ENCODE results near the gene EFCAB13. TPM values are rescaled to one million over a fixed set of nuclear protein-coding genes. Genes with fewer than 3 reads are reported as not detected.
A peak's percentile ranks its signal among the peaks of the same experiment; 100 is the strongest.

The EFCAB13 gene
- total and polyA plus RNA-seq, 4 donors = 0.80 to 2.9 (median 2.3) TPM

GRCh38 chr17:47305302-47305923 is 18.3 kb upstream of the EFCAB13 start:
- Histone ChIP-seq H3K9me3 (ENCODE audit: control insufficient read depth in 4 of 4, low read length in 3 of 4) (no peaks in the 10 kb centered on the region), H3K9ac (ENCODE audit: low read depth in 1 of 2, low read length in 2 of 2) (no peak overlapping the region), H3K4me1 (ENCODE audit: control insufficient read depth in 4 of 4, insufficient read depth in 4 of 4, low read length in 3 of 4) (no peaks in the 10 kb centered on the region), H3K27me3 (ENCODE audit: control insufficient read depth in 4 of 4, insufficient read depth in 4 of 4, low read length in 3 of 4) (no peaks in the 10 kb centered on the region), H3K27ac (ENCODE audit: low read depth in 1 of 2, low read length in 2 of 2) (no peak overlapping the region), H3K36me3 (ENCODE audit: control insufficient read depth in 4 of 4, insufficient read depth in 3 of 4, low read depth in 1 of 4, low read length in 3 of 4) (peaks cover 0 to 3% (median 1%) of the 10 kb centered on the region in 4 donors), H3K4me3 (ENCODE audit: low read depth in 1 of 3, low read length in 3 of 3) (no peak overlapping the region)
- DNase-seq (ENCODE audit: low spot score) = no peak
- WGBS = 78% methylated on average over 4 of the region's 4 CpGs
- TF ChIP-seq REST (IDR thresholded peaks at IDR 0.05) (no peak), NR2F2 (IDR thresholded peaks at IDR 0.05) (peak; percentile 65), RXRA (IDR thresholded peaks at IDR 0.05) (peak; percentile 26 to 43)

GRCh38 chr17:47310186-47310733 is 13.5 kb upstream of the EFCAB13 start:
- no peak for DNase-seq (ENCODE audit: low spot score)
- 81% methylated on average over 4 of the region's 4 CpGs for WGBS
- no peak overlapping the region for H3K9ac ChIP-seq (ENCODE audit: low read depth in 1 of 2, low read length in 2 of 2)
- no peak overlapping the region for H3K4me3 ChIP-seq (ENCODE audit: low read depth in 1 of 3, low read length in 3 of 3)
- H3K4me1 ChIP-seq (ENCODE audit: control insufficient read depth in 4 of 4, insufficient read depth in 4 of 4, low read length in 3 of 4) = peaks cover 0 to 3% (median 0%) of the 10 kb centered on the region in 4 donors
- no peaks in the 10 kb centered on the region for H3K27me3 ChIP-seq (ENCODE audit: control insufficient read depth in 4 of 4, insufficient read depth in 4 of 4, low read length in 3 of 4)
- peaks cover 0 to 3% (median 0%) of the 10 kb centered on the region in 4 donors for H3K36me3 ChIP-seq (ENCODE audit: control insufficient read depth in 4 of 4, insufficient read depth in 3 of 4, low read depth in 1 of 4, low read length in 3 of 4)
- H3K27ac ChIP-seq (ENCODE audit: low read depth in 1 of 2, low read length in 2 of 2) = no peak overlapping the region
- H3K9me3 ChIP-seq (ENCODE audit: control insufficient read depth in 4 of 4, low read length in 3 of 4) = no peaks in the 10 kb centered on the region
- no peak for TF ChIP-seq ZBTB33 (IDR thresholded peaks at IDR 0.05)
- TF ChIP-seq YY1 (IDR thresholded peaks at IDR 0.05) = no peak
- no peak for TF ChIP-seq TAF1 (conservative IDR thresholded peaks at IDR 0.05)
- no peak for TF ChIP-seq NR2F2 (IDR thresholded peaks at IDR 0.05)
- no peak for TF ChIP-seq RAD21 (IDR thresholded peaks at IDR 0.05)
- TF ChIP-seq REST (IDR thresholded peaks at IDR 0.05) = no peak
- no peak for TF ChIP-seq CTCF (IDR thresholded peaks at IDR 0.05; ENCODE audit: low read depth, low read length, missing input control)
- no peak for TF ChIP-seq GABPA (IDR thresholded peaks at IDR 0.05 in 1 of 2, conservative IDR thresholded peaks at IDR 0.05 in 1 of 2)
- TF ChIP-seq JUND (IDR thresholded peaks at IDR 0.05) = no peak
- no peak for TF ChIP-seq HNF4G (IDR thresholded peaks at IDR 0.05)
- no peak for TF ChIP-seq ATF3 (IDR thresholded peaks at IDR 0.05)
- TF ChIP-seq HNF4A (conservative IDR thresholded peaks at IDR 0.05) = no peak
- TF ChIP-seq EGR1 (IDR thresholded peaks at IDR 0.05; ENCODE audit: low read depth in 2 of 2) = no peak
- TF ChIP-seq SP1 (IDR thresholded peaks at IDR 0.05) = no peak
- no peak for TF ChIP-seq FOXA1 (IDR thresholded peaks at IDR 0.05)
- no peak for TF ChIP-seq RXRA (IDR thresholded peaks at IDR 0.05)
- TF ChIP-seq FOXA2 (IDR thresholded peaks at IDR 0.05) = no peak
- TF ChIP-seq MAX (IDR thresholded peaks at IDR 0.05) = no peak

Data from liver (tissue), 9 donors.